ENCODE measurements around the gene MAN2C1. TPM values are rescaled to one million over a fixed set of nuclear protein-coding genes. Genes with fewer than 3 reads are reported as not detected.

Gene MAN2C1
- total and polyA plus RNA-seq, 7 donors = 54.0 to 124 (median 86.5) TPM

DNA sequence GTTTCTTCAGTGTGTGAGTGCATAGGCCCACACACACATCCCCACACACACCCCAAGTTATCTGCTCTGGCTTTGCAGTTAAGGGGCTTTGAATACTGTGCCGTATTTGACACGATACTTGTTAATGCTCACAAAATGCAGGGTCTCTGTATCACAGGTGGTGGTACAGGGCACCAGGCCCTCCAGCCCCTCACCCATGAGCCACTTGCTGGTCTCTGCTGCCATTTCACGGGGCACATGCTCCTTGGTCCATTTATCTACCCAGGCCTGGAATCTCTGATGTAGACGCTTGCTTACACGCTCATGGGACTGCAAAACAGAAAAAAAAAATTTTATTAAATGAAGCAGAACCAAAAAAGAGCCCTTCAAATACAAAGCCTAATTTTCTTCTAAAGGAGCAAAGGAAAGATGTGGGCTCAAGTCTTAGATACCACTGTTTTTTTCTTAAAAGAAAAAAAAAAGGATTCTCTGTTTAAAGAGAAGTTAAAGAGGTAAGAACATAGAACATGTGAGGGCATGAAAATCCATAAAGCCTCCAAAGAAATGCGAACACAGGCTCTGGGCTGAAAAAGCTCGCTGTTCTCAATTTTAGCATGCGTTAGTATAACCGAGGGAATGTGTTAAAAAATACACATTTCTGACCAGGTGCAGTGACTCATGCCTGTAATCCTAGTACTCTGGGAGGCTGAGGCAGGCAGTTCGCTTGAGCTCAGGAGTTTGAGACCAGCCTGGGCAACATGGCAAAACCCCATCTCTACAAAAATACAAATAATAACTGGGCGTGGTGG lies 3.7 kb upstream of the MAN2C1 start:
- Histone ChIP-seq H3K4me3 (no peak overlapping the region), H3K9me3 (no peaks in the 10 kb centered on the region), H3K36me3 (ENCODE audit: insufficient read depth in 1 of 2, low read depth in 1 of 2) (peaks cover 7 to 68% of the 10 kb centered on the region in 2 donors), H3K27me3 (ENCODE audit: insufficient read depth in 3 of 3, low read length in 2 of 3) (no peaks in the 10 kb centered on the region), H3K27ac (no peak overlapping the region), H3K4me1 (peaks cover 19% of the 10 kb centered on the region)
- intact Hi-C loops (cut with DNase I) = loop anchor here in 1 of 2 donors (5.0 kb wide), 1 partner anchor 35 kb away; no protein-coding TSS in a partner anchor
- DNase-seq (no peak), ATAC-seq (no peak)
- TF ChIP-seq CTCF (IDR thresholded peaks at IDR 0.05) = no peak
- 90 to 92% (median 91%) methylated on average over 11 of the region's 11 CpGs for WGBS, 3 donors

GRCh38 chr15:75371486-75371885 lies 3.1 kb upstream of the MAN2C1 start:
- Histone ChIP-seq H3K27ac (no peak overlapping the region), H3K9me3 (no peaks in the 10 kb centered on the region), H3K4me3 (no peak overlapping the region), H3K27me3 (ENCODE audit: insufficient read depth in 3 of 3, low read length in 2 of 3) (no peaks in the 10 kb centered on the region), H3K36me3 (ENCODE audit: insufficient read depth in 1 of 2, low read depth in 1 of 2) (peaks cover 7 to 68% of the 10 kb centered on the region in 2 donors), H3K4me1 (peaks cover 20% of the 10 kb centered on the region)
- no peak for DNase-seq
- no peak for ATAC-seq
- TF ChIP-seq CTCF (IDR thresholded peaks at IDR 0.05) = no peak
- WGBS, 3 donors = 61 to 83% (median 76%) methylated on average over 1 of the region's 1 CpG
- intact Hi-C loops (cut with DNase I) = loop anchor here in 1 of 2 donors (5.0 kb wide), 1 partner anchor 36 kb away; no protein-coding TSS in a partner anchor

- peak overlapping the region; percentile 100 for H3K27ac ChIP-seq
- H3K9me3 ChIP-seq = no peaks in the 10 kb centered on the region
- ATAC-seq (no peak), DNase-seq (no peak)
- H3K4me3 ChIP-seq = no peak overlapping the region
- WGBS, 3 donors = 91 to 95% (median 93%) methylated on average over 7 of the region's 7 CpGs
- intact Hi-C loops (cut with DNase I) = loop anchor here (2.0 to 10.0 kb wide), 5 partner anchors 37 to 312 kb away; partner anchors contain the start of genes SIN3A (in 2 of the 2) and SNUPN (in 1 of the 2)
- TF ChIP-seq CTCF (IDR thresholded peaks at IDR 0.05) = no peak
- peaks cover 20% of the 10 kb centered on the region for H3K4me1 ChIP-seq
- no peaks in the 10 kb centered on the region for H3K27me3 ChIP-seq (ENCODE audit: insufficient read depth in 3 of 3, low read length in 2 of 3)
- H3K36me3 ChIP-seq (ENCODE audit: insufficient read depth in 1 of 2, low read depth in 1 of 2) = peaks cover 7 to 68% of the 10 kb centered on the region in 2 donors
Measured at GRCh38 chr15:75369897-75370581, 1.6 kb upstream of the MAN2C1 start.

GRCh38 chr15:75368689-75369239 lies 357 bp upstream of the MAN2C1 start:
- WGBS, 3 donors = 3 to 4% (median 4%) methylated on average over 23 of the region's 23 CpGs
- Histone ChIP-seq H3K4me3 (peak overlapping the region; percentile 99), H3K4me1 (peaks cover 20% of the 10 kb centered on the region), H3K36me3 (ENCODE audit: insufficient read depth in 1 of 2, low read depth in 1 of 2) (peaks cover 7 to 68% of the 10 kb centered on the region in 2 donors), H3K9me3 (no peaks in the 10 kb centered on the region), H3K27ac (peak overlapping the region; percentile 100), H3K27me3 (ENCODE audit: insufficient read depth in 3 of 3, low read length in 2 of 3) (no peaks in the 10 kb centered on the region)
- intact Hi-C loops (cut with DNase I) = loop anchor here (2.0 to 10.0 kb wide), 4 partner anchors 82 to 314 kb away; partner anchors contain the start of genes SIN3A (in 2 of the 2) and SNUPN (in 1 of the 2)
- no peak for DNase-seq
- TF ChIP-seq CTCF (IDR thresholded peaks at IDR 0.05) = no peak
- peak in 3 of 4 donors; percentile 2 to 14 (median 2) for ATAC-seq
